ENCODE measurements around the gene TEX35. TPM values are rescaled to one million over a fixed set of nuclear protein-coding genes. Genes with fewer than 3 reads are reported as not detected.

The TEX35 gene
- not detected for polyA plus RNA-seq (2012; ENCODE audit: insufficient read length, low read depth)

DNA sequence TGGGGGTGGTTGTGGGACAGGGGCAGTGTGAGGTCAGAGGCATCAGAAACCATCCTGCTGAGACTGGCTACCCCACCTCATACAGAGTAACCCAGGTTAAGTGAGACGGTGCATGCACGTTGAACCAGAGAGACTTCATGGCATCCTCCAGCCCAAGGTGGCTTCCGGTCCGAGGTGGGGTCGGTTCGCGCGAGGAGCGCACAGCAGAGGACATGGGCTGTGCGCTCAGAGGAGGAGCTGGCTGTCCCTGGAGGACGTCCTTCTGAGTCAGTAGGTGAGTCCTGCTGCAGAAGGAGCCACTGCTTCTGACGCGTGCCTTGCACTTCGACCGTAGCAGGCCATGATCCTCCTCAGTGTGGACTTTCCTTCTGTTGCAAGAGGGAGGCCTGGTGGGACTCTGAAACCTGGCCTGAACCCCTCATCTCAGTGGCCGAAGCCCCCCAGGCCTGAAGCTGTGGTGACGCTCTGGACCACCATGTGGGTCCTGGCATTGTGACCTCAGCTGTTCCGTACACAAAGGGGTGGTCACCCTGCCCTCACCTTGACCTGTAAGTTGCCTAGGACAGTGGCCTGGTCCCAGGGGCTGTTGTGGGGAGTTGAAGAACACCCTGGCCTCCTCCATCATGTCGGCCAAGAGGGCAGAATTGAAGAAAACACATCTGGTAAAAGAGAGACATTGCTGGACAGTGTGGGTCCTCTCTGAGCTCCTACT lies at the start of gene TEX35:
Gene TEX35 (plus strand): TSS at position 544 of the 712 bp plus-strand sequence. CDS start 80 bp downstream, at position 624.
- TF ChIP-seq TAF1 (IDR thresholded peaks at IDR 0.05; ENCODE audit: borderline replicate concordance, insufficient read depth, low read length): no peak
- TF ChIP-seq FOXP2 (optimal IDR thresholded peaks at IDR 0.05; ENCODE audit: borderline replicate concordance, extremely low read depth, extremely low read length, insufficient read depth): no peak
- no peak for TF ChIP-seq POLR2AphosphoS5 (IDR thresholded peaks at IDR 0.05; ENCODE audit: low read depth, low read length)
- TF ChIP-seq, protein P1, sequence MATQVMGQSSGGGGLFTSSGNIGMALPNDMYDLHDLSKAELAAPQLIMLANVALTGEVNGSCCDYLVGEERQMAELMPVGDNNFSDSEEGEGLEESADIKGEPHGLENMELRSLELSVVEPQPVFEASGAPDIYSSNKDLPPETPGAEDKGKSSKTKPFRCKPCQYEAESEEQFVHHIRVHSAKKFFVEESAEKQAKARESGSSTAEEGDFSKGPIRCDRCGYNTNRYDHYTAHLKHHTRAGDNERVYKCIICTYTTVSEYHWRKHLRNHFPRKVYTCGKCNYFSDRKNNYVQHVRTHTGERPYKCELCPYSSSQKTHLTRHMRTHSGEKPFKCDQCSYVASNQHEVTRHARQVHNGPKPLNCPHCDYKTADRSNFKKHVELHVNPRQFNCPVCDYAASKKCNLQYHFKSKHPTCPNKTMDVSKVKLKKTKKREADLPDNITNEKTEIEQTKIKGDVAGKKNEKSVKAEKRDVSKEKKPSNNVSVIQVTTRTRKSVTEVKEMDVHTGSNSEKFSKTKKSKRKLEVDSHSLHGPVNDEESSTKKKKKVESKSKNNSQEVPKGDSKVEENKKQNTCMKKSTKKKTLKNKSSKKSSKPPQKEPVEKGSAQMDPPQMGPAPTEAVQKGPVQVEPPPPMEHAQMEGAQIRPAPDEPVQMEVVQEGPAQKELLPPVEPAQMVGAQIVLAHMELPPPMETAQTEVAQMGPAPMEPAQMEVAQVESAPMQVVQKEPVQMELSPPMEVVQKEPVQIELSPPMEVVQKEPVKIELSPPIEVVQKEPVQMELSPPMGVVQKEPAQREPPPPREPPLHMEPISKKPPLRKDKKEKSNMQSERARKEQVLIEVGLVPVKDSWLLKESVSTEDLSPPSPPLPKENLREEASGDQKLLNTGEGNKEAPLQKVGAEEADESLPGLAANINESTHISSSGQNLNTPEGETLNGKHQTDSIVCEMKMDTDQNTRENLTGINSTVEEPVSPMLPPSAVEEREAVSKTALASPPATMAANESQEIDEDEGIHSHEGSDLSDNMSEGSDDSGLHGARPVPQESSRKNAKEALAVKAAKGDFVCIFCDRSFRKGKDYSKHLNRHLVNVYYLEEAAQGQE (IDR thresholded peaks at IDR 0.05; ENCODE audit: insufficient read depth in 1 of 2, low read depth in 2 of 2, low read length in 2 of 2): no peak
- no peak for TF ChIP-seq SIN3A (IDR thresholded peaks at IDR 0.05; ENCODE audit: borderline replicate concordance, insufficient read depth, low read length)

DNA sequence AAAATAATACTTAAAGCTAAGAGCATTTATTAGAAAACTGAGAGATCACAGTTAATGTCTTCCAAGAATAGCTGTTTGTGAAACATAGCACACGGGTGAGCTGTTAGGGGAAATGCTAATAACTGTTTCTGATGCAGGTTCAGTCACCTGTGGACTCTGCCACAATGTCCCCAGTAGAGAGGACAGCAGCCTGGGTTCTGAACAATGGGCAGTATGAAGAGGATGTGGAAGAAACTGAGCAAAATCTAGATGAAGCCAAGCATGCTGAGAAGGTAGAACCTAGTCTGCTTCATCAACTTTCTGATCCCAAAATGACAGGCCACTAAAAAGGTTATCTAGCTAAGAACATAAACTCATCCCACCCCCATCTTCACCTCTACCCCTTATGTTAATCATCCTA lies 48.8 kb upstream of the TEX35 start:
- TF ChIP-seq FOXP2 (optimal IDR thresholded peaks at IDR 0.05; ENCODE audit: borderline replicate concordance, extremely low read depth, extremely low read length, insufficient read depth) (no peak), POLR2AphosphoS5 (IDR thresholded peaks at IDR 0.05; ENCODE audit: low read depth, low read length) (no peak), SIN3A (IDR thresholded peaks at IDR 0.05; ENCODE audit: borderline replicate concordance, insufficient read depth, low read length) (no peak), TAF1 (IDR thresholded peaks at IDR 0.05; ENCODE audit: borderline replicate concordance, insufficient read depth, low read length) (no peak)
- TF ChIP-seq, protein P1 (IDR thresholded peaks at IDR 0.05; ENCODE audit: insufficient read depth in 1 of 2, low read depth in 2 of 2, low read length in 2 of 2): no peak

DNA sequence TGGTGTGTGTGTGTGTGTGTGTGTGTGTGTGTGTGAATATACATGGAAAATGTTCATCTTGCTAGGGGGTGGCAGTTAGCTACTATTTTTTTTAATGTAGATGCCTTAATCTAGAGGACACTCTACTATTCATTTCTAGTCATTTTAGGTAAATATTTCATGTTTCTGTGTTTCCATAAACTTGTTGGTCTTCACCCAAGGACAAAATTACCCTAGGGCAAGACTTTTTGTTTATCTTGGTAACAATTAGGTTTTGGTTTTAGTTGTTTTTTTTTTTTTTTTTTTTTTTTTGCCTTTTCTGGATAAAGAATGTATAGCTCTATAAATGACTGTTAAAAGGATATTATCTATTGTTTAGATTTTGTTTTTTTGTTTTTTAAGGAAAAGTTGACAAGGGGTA lies 48.3 kb upstream of the TEX35 start:
- TF ChIP-seq, protein P1 (IDR thresholded peaks at IDR 0.05; ENCODE audit: insufficient read depth in 1 of 2, low read depth in 2 of 2, low read length in 2 of 2): no peak
- TF ChIP-seq TAF1 (IDR thresholded peaks at IDR 0.05; ENCODE audit: borderline replicate concordance, insufficient read depth, low read length) (no peak), POLR2AphosphoS5 (IDR thresholded peaks at IDR 0.05; ENCODE audit: low read depth, low read length) (no peak), FOXP2 (optimal IDR thresholded peaks at IDR 0.05; ENCODE audit: borderline replicate concordance, extremely low read depth, extremely low read length, insufficient read depth) (no peak), SIN3A (IDR thresholded peaks at IDR 0.05; ENCODE audit: borderline replicate concordance, insufficient read depth, low read length) (no peak)

DNA sequence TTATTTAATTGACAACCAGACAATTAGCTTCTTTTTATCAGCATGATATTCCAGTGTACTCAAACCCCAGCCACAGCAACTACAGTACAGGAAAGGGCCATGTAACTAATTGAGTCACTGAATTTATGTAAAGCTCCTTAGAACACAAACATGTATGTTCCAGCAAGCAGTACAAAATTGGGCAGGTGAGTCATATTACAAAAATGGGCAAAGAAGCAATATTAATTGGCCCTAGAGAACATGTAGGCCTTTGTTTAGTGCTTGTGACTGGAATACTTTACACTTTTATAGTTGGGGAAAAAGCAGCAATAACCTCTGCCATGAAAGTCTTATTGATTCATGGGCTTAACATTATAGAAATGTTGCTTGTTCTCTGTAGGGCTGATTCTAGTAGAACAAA lies 47.9 kb upstream of the TEX35 start:
- no peak for TF ChIP-seq TAF1 (IDR thresholded peaks at IDR 0.05; ENCODE audit: borderline replicate concordance, insufficient read depth, low read length)
- no peak for TF ChIP-seq POLR2AphosphoS5 (IDR thresholded peaks at IDR 0.05; ENCODE audit: low read depth, low read length)
- no peak for TF ChIP-seq SIN3A (IDR thresholded peaks at IDR 0.05; ENCODE audit: borderline replicate concordance, insufficient read depth, low read length)

DNA sequence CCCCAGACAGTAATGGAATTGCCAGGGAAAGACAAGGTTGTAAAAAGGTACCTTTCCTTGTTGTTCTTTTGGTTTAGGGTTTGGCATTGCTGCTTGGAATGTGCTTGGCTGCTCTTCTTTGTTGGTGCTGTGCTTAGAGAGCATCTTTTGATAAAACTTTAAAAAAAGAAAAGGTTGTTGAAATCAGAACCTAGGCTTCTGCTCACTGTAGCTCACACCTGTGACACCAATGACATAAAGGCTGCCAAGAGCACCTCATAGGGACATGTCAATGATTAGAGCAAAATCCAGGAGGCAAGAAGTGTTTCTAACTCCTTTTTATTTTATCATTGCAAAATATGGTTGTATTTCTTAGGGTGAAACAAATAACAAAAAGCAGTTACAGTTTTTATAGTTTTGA lies 45.1 kb upstream of the TEX35 start:
- TF ChIP-seq TAF1 (IDR thresholded peaks at IDR 0.05; ENCODE audit: borderline replicate concordance, insufficient read depth, low read length): no peak
- TF ChIP-seq FOXP2 (optimal IDR thresholded peaks at IDR 0.05; ENCODE audit: borderline replicate concordance, extremely low read depth, extremely low read length, insufficient read depth): no peak
- TF ChIP-seq POLR2AphosphoS5 (IDR thresholded peaks at IDR 0.05; ENCODE audit: low read depth, low read length): no peak
- TF ChIP-seq SIN3A (IDR thresholded peaks at IDR 0.05; ENCODE audit: borderline replicate concordance, insufficient read depth, low read length): no peak
- TF ChIP-seq, protein P1 (IDR thresholded peaks at IDR 0.05; ENCODE audit: insufficient read depth in 1 of 2, low read depth in 2 of 2, low read length in 2 of 2): no peak
